HG02763 (cell line): ENCODE data around the gene FGGY.

Experiments used
- ATAC-seq: cut with Tn5 transposase; IDR thresholded peaks from one replicate; pipeline ENCODE4 v1.9.1; 2021; ENCODE audit warnings: mild to moderate bottlenecking, moderate library complexity; ENCODE audit not compliant: unreplicated experiment

The FGGY gene

GRCh38 chr1:59788825-59789224 is 491.9 kb downstream of the FGGY start:
- no peak for ATAC-seq

- no peak for ATAC-seq
These were observed 501.7 kb downstream of the FGGY start for GRCh38 chr1:59798600-59798999.

GRCh38 chr1:59803458-59804038 is 506.7 kb downstream of the FGGY start:
- no peak for ATAC-seq

- no peak for ATAC-seq
These were observed 507.4 kb downstream of the FGGY start for GRCh38 chr1:59804301-59804700.

- ATAC-seq = no peak
These were observed 508.7 kb downstream of the FGGY start for GRCh38 chr1:59805554-59805953.
